IMR-90 (cell line): Measurements from ENCODE around the gene BTBD9. TPM values are rescaled to one million over a fixed set of nuclear protein-coding genes. Genes with fewer than 3 reads are reported as not detected.

Experiments used
- ATAC-seq: fragments of 200-7000 bp; cut with Tn5 transposase; 2 replicates; pipeline ENCODE4 v1.9.1; 2020; ENCODE audit warnings: low read depth, mild to moderate bottlenecking, moderate library complexity
- BruUV-seq: library from RNA; stranded (reverse); fragments of 400-500 nt; replicated peaks from 2 replicates; lab custom pipeline; 2021; lab: Mats Ljungman, UMichigan
- CTCF ChIA-PET: fragments of 300-600 bp; formaldehyde crosslinking; extraction: SDS; loops from one replicate; lab custom pipeline; 2021; ENCODE audit warnings: antibody characterized with exemption; lab: Yijun Ruan, JAX
- POLR2A ChIA-PET: fragments of 300-600 bp; sonication (Branson Sonifier 250); formaldehyde crosslinking; loops from one replicate; lab custom pipeline; 2022; ENCODE audit warnings: antibody characterized with exemption; ENCODE audit not compliant: unreplicated experiment; lab: Charles Lee
- DNase-seq: peaks from one replicate; pipeline ENCODE4 v3.0.0; 2013
- H2AFZ ChIP-seq: replicated peaks from 2 replicates; pipeline ENCODE3; 2013; ENCODE audit warnings: low read length, mild to moderate bottlenecking; ENCODE audit not compliant: poor library complexity
- H2AK5ac ChIP-seq: 2 replicates; pipeline ENCODE4 v1.6.1; 2013; ENCODE audit warnings: low read depth, low read length, inconsistent platforms
- H2AK9ac ChIP-seq: replicated peaks from 2 replicates; pipeline ENCODE3; 2013; ENCODE audit warnings: mild to moderate bottlenecking, low read depth, low read length, moderate library complexity; ENCODE audit not compliant: poor library complexity
- H2BK120ac ChIP-seq: 2 replicates; pipeline ENCODE4 v1.6.1; 2013; ENCODE audit warnings: low read depth, low read length, inconsistent platforms
- H2BK15ac ChIP-seq: 3 replicates; pipeline ENCODE4 v1.6.1; 2013; ENCODE audit warnings: low read depth, low read length, inconsistent platforms
- H2BK20ac ChIP-seq: 2 replicates; pipeline ENCODE4 v1.6.1; 2013; ENCODE audit warnings: low read depth, mild to moderate bottlenecking, inconsistent platforms, low read length, moderate library complexity
- H2BK5ac ChIP-seq: 2 replicates; pipeline ENCODE4 v1.6.1; 2013; ENCODE audit warnings: mild to moderate bottlenecking, low read depth, low read length, inconsistent platforms; ENCODE audit not compliant: poor library complexity, severe bottlenecking
- H3K14ac ChIP-seq: replicated peaks from 2 replicates; pipeline ENCODE4 v1.6.1; 2013; ENCODE audit warnings: low read depth, low read length, inconsistent platforms
- H3K18ac ChIP-seq: 2 replicates; pipeline ENCODE4 v1.6.1; 2013; ENCODE audit warnings: low read depth, low read length, control low read depth
- H3K23ac ChIP-seq: 2 replicates; pipeline ENCODE4 v1.6.1; 2013; ENCODE audit warnings: low read depth, low read length, inconsistent platforms
- H3K27ac ChIP-seq: 2 replicates; pipeline ENCODE4 v1.5.1; 2013; ENCODE audit warnings: mild to moderate bottlenecking, control low read depth, low read length; ENCODE audit not compliant: insufficient read depth
- H3K27me3 ChIP-seq: 2 replicates; pipeline ENCODE4 v1.6.1; 2013; ENCODE audit warnings: low read length; ENCODE audit not compliant: control insufficient read depth, insufficient read depth
- H3K36me3 ChIP-seq: 2 replicates; pipeline ENCODE4 v1.6.1; 2013; ENCODE audit warnings: low read length, mixed read lengths; ENCODE audit not compliant: control insufficient read depth, insufficient read depth
- H3K4ac ChIP-seq: 2 replicates; pipeline ENCODE4 v1.6.1; 2013; ENCODE audit warnings: low read depth, low read length, inconsistent platforms
- H3K4me1 ChIP-seq: 2 replicates; pipeline ENCODE4 v1.6.1; 2013; ENCODE audit warnings: low read length, mixed read lengths; ENCODE audit not compliant: control insufficient read depth, insufficient read depth
- H3K4me2 ChIP-seq: 2 replicates; pipeline ENCODE4 v1.6.1; 2013; ENCODE audit warnings: low read depth, mild to moderate bottlenecking, control low read depth, low read length, moderate library complexity
- H3K4me3 ChIP-seq: 2 replicates; pipeline ENCODE4 v1.5.1; 2013; ENCODE audit warnings: low read depth, mild to moderate bottlenecking, control low read depth, low read length, moderate library complexity; ENCODE audit not compliant: insufficient read depth
- H3K56ac ChIP-seq: 2 replicates; pipeline ENCODE4 v1.6.1; 2013; ENCODE audit warnings: low read length, inconsistent platforms; ENCODE audit not compliant: insufficient read depth; ENCODE audit errors: extremely low read depth
- H3K79me1 ChIP-seq, 2 experiments: 2 replicates each; pipeline ENCODE4 v1.6.1; 2013; ENCODE audit warnings: low read length in 2 of 2, inconsistent platforms in 1 of 2, low read depth in 1 of 2
- H3K9ac ChIP-seq: 2 replicates; pipeline ENCODE4 v1.6.1; 2013; ENCODE audit warnings: low read depth, low read length, control low read depth
- H3K9me1 ChIP-seq: 2 replicates; pipeline ENCODE4 v1.6.1; 2013; ENCODE audit warnings: low read length, inconsistent platforms; ENCODE audit not compliant: insufficient read depth
- H3K9me3 ChIP-seq: 2 replicates; pipeline ENCODE4 v1.6.1; 2013; ENCODE audit warnings: low read length; ENCODE audit not compliant: control insufficient read depth, insufficient read depth
- H4K20me1 ChIP-seq: 2 replicates; pipeline ENCODE4 v1.6.1; 2013; ENCODE audit warnings: low read length, inconsistent platforms; ENCODE audit not compliant: insufficient read depth
- H4K5ac ChIP-seq: 2 replicates; pipeline ENCODE4 v1.6.1; 2013; ENCODE audit warnings: mild to moderate bottlenecking, low read depth, low read length, control low read depth
- H4K8ac ChIP-seq, 2 experiments: 2 replicates each; pipeline ENCODE4 v1.6.1; 2013; ENCODE audit warnings: low read depth in 2 of 2, low read length in 2 of 2, control low read depth in 1 of 2, inconsistent platforms in 1 of 2
- H4K91ac ChIP-seq: 2 replicates; pipeline ENCODE4 v1.6.1; 2013; ENCODE audit warnings: low read depth, low read length, inconsistent platforms; ENCODE audit not compliant: insufficient read depth
- BHLHE40 ChIP-seq: fragments of 150-350 bp; IDR thresholded peaks from 2 replicates; pipeline ENCODE4 v1.6.1; 2016; ENCODE audit warnings: mild to moderate bottlenecking, low read depth, low read length
- CEBPB ChIP-seq: IDR thresholded peaks from 2 replicates; pipeline ENCODE4 v1.6.1; 2012; ENCODE audit warnings: low read depth, low read length, improper control_type of control experiment
- CHD1 ChIP-seq: IDR thresholded peaks from 2 replicates; pipeline ENCODE4 v1.6.1; 2012; ENCODE audit warnings: low read depth, low read length, improper control_type of control experiment
- CTCF ChIP-seq: conservative IDR thresholded peaks from 2 replicates; pipeline ENCODE4 v1.5.1; 2012; ENCODE audit warnings: mild to moderate bottlenecking, low read depth, low read length, improper control_type of control experiment
- MAZ ChIP-seq: IDR thresholded peaks from 2 replicates; pipeline ENCODE4 v1.6.1; 2012; ENCODE audit warnings: low read depth, mild to moderate bottlenecking, low read length, improper control_type of control experiment, moderate library complexity, borderline replicate concordance
- MXI1 ChIP-seq: IDR thresholded peaks from 2 replicates; pipeline ENCODE4 v1.6.1; 2012; ENCODE audit warnings: low read depth, mild to moderate bottlenecking, low read length, moderate library complexity, borderline replicate concordance
- NFE2L2 ChIP-seq: fragments of 150-350 bp; IDR thresholded peaks from 2 replicates; pipeline ENCODE4 v1.6.1; 2016; ENCODE audit warnings: low read depth, mild to moderate bottlenecking, low read length
- RAD21 ChIP-seq: IDR thresholded peaks from 2 replicates; pipeline ENCODE4 v1.6.1; 2012; ENCODE audit warnings: low read length, improper control_type of control experiment
- RCOR1 ChIP-seq: IDR thresholded peaks from 2 replicates; pipeline ENCODE4 v1.6.1; 2012; ENCODE audit warnings: mild to moderate bottlenecking, low read length, improper control_type of control experiment; ENCODE audit not compliant: insufficient replicate concordance
- SMC3 ChIP-seq: fragments of 150-350 bp; IDR thresholded peaks from 2 replicates; pipeline ENCODE4 v1.6.1; 2016; ENCODE audit warnings: low read depth, mild to moderate bottlenecking, antibody characterized with exemption, low read length, moderate library complexity
- USF2 ChIP-seq: fragments of 150-350 bp; IDR thresholded peaks from 2 replicates; pipeline ENCODE4 v1.6.1; 2017; ENCODE audit warnings: mild to moderate bottlenecking, antibody characterized with exemption, low read length, low read depth
- dilution Hi-C: fragments of 300-500 bp; cut with HindIII; formaldehyde crosslinking; loops from one replicate; pipeline ENCODE4 v1.14.3; 2018; ENCODE audit warnings: low sequenced_read_pairs; ENCODE audit not compliant: unreplicated experiment
- in situ Hi-C: fragments of 300-500 bp; cut with MboI; formaldehyde crosslinking; loops from 3 replicates; pipeline ENCODE4 v1.14.3; 2019; ENCODE audit warnings: low sequenced_read_pairs, inconsistent platforms, mixed read lengths
- intact Hi-C: fragments of 100-400 bp; cut with micrococcal nuclease; formaldehyde crosslinking; loops from 2 replicates; pipeline ENCODE4 v1.10.0; 2022
- polyA plus RNA-seq, 3 experiments: library from polyadenylated mRNA; depleted of rRNA; stranded (reverse); fragments of >200 nt; gene quantifications; 2 replicates each; pipeline ENCODE4 v1.2.3, GENCODE V29; 2012; ENCODE audit warnings: low replicate concordance in 1 of 3
- total RNA-seq: library from RNA; depleted of rRNA; stranded (reverse); fragments of >200 nt; gene quantifications from 2 replicates; pipeline ENCODE4 v1.2.3, GENCODE V29; 2012
- TF ChIP-seq, protein P1 (sequence below): fragments of 150-350 bp; IDR thresholded peaks from 2 replicates; pipeline ENCODE4 v1.6.1; 2016; ENCODE audit warnings: low read depth, mild to moderate bottlenecking, low read length, moderate library complexity, borderline replicate concordance

The BTBD9 gene
- total and polyA plus RNA-seq, 2 of the 4 experiments (the other 2 are of a cell fraction) = 4.1 to 22.0 TPM

GRCh38 chr6:38648629-38649028, 8.9 kb upstream of the BTBD9 start:
- H2BK15ac ChIP-seq = no peak overlapping the region
- in situ Hi-C loops (no loop called here), dilution Hi-C loops (no loop called here), intact Hi-C loops (no loop called here)
- H3K27ac ChIP-seq = no peak overlapping the region
- no TSS peak for BruUV-seq
- H4K8ac ChIP-seq = no peak overlapping the region
- H2AK9ac ChIP-seq = no peak overlapping the region
- H2BK120ac ChIP-seq = no peak overlapping the region
- ChIA-PET CTCF (no interaction called here), POLR2A (no interaction called here)
- H2BK20ac ChIP-seq = no peak overlapping the region
- H3K4me3 ChIP-seq = no peak overlapping the region
- no peak overlapping the region for H3K14ac ChIP-seq
- H3K9ac ChIP-seq = no peak overlapping the region
- H3K36me3 ChIP-seq = no peaks in the 10 kb centered on the region
- H3K27me3 ChIP-seq = no peaks in the 10 kb centered on the region
- ATAC-seq = no peak
- no peaks in the 10 kb centered on the region for H3K4me1 ChIP-seq
- H3K9me1 ChIP-seq = peaks cover 3% of the 10 kb centered on the region; the same call in 1 of the 2 replicates
- H3K56ac ChIP-seq = no peak overlapping the region
- H3K9me3 ChIP-seq = no peaks in the 10 kb centered on the region; the same call in 1 of the 2 replicates
- H3K79me1 ChIP-seq = no peaks in the 10 kb centered on the region; a peak in 1 of 4 replicates
- no peak overlapping the region for H2AFZ ChIP-seq
- H4K20me1 ChIP-seq = no peaks in the 10 kb centered on the region
- no peak overlapping the region for H4K91ac ChIP-seq
- H2AK5ac ChIP-seq = no peak overlapping the region
- H3K4me2 ChIP-seq = no peak overlapping the region
- H3K23ac ChIP-seq = no peak overlapping the region
- H3K18ac ChIP-seq = no peak overlapping the region
- no peak for DNase-seq
- H3K4ac ChIP-seq = no peak overlapping the region
- TF ChIP-seq MAZ (no peak), NFE2L2 (no peak), CEBPB (no peak), CTCF (no peak), BHLHE40 (no peak), USF2 (no peak), MXI1 (no peak), SMC3 (no peak), RCOR1 (no peak), RAD21 (no peak), CHD1 (no peak)
- TF ChIP-seq, protein P1, sequence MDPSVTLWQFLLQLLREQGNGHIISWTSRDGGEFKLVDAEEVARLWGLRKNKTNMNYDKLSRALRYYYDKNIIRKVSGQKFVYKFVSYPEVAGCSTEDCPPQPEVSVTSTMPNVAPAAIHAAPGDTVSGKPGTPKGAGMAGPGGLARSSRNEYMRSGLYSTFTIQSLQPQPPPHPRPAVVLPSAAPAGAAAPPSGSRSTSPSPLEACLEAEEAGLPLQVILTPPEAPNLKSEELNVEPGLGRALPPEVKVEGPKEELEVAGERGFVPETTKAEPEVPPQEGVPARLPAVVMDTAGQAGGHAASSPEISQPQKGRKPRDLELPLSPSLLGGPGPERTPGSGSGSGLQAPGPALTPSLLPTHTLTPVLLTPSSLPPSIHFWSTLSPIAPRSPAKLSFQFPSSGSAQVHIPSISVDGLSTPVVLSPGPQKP = no peak
- H4K5ac ChIP-seq = no peak overlapping the region
- no peak overlapping the region for H2BK5ac ChIP-seq
